ENCODE results near the gene DNAH3.
"Not testable (repeated sequence)": the region's sequence is repeated elsewhere in the genome, so short reads cannot be mapped to it uniquely, and the experiment has no call there.

Gene DNAH3

DNA sequence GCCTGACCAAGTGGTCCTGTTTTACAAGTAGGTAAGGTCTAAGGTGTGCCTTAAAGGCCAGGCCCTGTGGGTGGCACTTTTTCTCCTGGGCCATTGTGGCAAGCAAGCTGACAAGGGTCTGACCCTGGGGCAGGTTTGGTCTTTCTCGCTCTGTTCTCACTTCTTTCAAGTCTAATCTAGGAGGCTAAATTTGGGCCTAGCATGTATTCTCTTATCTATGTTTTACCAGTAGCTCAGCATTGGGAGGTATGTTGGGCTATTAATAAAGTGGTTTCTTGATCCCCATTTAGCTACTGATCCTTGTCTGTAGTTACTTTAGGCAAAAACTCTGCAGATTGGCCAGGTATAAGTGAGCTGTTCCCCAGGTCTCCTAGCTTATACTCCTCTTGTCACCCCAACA, 77.7 kb downstream of the DNAH3 start:
- in situ Hi-C loops (cut with MboI; ENCODE audit: low pct_unique_long_range_greater_than_20kb, low sequenced_read_pairs, unreplicated experiment): no loop called here
- TF ChIP-seq, protein P1, sequence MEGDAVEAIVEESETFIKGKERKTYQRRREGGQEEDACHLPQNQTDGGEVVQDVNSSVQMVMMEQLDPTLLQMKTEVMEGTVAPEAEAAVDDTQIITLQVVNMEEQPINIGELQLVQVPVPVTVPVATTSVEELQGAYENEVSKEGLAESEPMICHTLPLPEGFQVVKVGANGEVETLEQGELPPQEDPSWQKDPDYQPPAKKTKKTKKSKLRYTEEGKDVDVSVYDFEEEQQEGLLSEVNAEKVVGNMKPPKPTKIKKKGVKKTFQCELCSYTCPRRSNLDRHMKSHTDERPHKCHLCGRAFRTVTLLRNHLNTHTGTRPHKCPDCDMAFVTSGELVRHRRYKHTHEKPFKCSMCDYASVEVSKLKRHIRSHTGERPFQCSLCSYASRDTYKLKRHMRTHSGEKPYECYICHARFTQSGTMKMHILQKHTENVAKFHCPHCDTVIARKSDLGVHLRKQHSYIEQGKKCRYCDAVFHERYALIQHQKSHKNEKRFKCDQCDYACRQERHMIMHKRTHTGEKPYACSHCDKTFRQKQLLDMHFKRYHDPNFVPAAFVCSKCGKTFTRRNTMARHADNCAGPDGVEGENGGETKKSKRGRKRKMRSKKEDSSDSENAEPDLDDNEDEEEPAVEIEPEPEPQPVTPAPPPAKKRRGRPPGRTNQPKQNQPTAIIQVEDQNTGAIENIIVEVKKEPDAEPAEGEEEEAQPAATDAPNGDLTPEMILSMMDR (IDR thresholded peaks at IDR 0.05; ENCODE audit: extremely low read depth, insufficient read depth, missing control alignments): no peak
- DNase-seq (ENCODE audit: low spot score): no peak

DNA sequence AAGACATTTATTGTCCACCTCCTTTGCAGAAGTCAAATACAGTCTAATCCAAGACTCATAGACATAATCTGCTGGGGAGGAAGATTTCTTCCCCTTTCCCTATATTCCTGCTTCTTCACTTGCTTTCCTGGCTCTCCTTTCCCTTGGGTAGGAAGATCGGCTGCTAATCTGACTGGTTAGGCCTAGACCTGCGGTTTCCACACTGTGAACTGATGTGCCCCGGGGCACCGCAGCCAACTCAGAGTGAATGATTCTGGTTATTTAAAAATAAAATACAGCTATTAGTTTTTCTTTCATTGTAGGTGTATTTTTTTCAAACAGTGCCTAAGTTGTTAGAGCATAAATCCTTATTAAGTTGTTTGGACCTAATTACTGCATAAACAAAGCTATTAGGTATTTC, 78.9 kb downstream of the DNAH3 start:
- no peak for DNase-seq (ENCODE audit: low spot score)
- TF ChIP-seq, protein P1 (IDR thresholded peaks at IDR 0.05; ENCODE audit: extremely low read depth, insufficient read depth, missing control alignments): no peak
- in situ Hi-C loops (cut with MboI; ENCODE audit: low pct_unique_long_range_greater_than_20kb, low sequenced_read_pairs, unreplicated experiment): no loop called here

DNA sequence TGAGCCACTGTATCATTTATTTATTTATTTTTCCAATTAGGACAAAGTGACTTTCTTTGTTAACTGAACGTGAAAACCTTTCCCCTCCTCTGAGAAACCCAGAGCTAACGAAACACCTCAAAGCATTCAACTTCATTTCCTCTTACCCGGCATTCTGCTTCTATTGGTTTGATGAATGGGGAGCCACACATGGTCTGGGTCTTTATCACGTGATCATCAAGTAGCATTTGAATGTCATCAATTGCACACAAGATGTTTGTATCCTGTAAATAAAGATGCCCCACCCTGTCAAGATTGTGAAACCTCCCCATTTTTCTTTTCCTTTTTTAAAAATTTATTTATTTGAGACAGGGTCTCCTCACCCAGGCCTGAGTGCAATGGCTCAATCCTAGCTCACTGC, 80.1 kb downstream of the DNAH3 start:
- TF ChIP-seq, protein P1 (IDR thresholded peaks at IDR 0.05; ENCODE audit: extremely low read depth, insufficient read depth, missing control alignments): no peak
- in situ Hi-C loops (cut with MboI; ENCODE audit: low pct_unique_long_range_greater_than_20kb, low sequenced_read_pairs, unreplicated experiment): no loop called here
- no peak for DNase-seq (ENCODE audit: low spot score)

DNA sequence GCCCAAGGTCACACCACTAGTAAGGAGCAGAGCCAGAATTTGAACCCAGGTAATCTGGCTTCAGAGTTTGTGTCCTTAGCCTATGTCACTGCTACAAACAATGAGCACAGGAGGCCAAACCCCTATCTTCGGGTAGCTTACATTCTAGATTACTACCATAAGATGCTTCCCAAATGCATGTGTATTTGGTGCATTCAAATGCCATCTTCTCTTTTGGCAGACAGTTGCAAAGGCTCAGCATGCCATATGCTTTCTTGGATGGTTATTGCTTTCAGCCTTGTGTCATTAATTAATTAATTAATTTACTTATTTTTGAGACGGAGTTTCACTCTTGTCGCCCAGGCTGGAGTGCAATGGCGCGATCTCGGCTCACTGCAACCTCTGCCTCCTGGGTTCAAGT, 80.7 kb downstream of the DNAH3 start:
- TF ChIP-seq, protein P1 (IDR thresholded peaks at IDR 0.05; ENCODE audit: extremely low read depth, insufficient read depth, missing control alignments): no peak
- no peak for DNase-seq (ENCODE audit: low spot score)
- in situ Hi-C loops (cut with MboI; ENCODE audit: low pct_unique_long_range_greater_than_20kb, low sequenced_read_pairs, unreplicated experiment): no loop called here

DNA sequence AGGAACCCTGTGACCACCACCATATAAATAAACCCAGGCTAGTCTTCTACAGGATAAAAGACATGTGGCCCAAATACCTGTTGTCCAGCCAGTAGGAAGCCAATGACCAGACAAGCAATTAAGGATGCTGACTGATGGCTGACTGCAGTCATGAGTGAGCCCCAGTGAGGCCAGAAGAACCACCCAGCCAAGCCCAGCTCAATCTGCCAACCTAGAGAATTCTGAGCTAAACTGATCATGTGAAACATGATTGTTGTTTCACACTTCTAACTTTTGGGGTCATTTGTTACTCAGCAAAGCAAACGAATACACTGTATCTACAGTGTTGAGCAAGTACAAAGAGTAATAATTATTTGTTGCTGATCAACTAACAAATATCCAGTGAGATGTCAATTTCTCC, 86.4 kb downstream of the DNAH3 start:
- no peak for DNase-seq (ENCODE audit: low spot score)
- TF ChIP-seq, protein P1 (IDR thresholded peaks at IDR 0.05; ENCODE audit: extremely low read depth, insufficient read depth, missing control alignments): no peak
- in situ Hi-C loops (cut with MboI; ENCODE audit: low pct_unique_long_range_greater_than_20kb, low sequenced_read_pairs, unreplicated experiment): no loop called here

DNA sequence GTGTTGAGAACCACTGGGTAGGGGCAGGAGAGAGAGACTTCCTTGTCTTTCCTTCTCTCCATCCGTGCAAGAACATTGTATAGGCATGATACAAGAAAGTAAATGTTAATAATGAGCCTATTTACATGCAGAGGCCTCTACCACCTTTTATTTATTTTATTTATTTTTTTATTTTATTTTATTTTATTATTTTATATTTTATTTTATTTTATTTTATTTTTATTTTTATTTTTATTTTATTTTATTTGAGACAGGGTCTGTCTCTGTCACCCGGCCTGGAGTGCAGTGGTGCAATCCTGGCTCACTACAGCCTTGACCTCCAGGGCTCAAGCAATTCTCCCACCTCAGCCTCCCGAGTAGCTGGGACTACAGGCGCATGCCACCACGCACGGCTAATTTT, 87.3 kb downstream of the DNAH3 start:
- DNase-seq (ENCODE audit: low spot score); in situ Hi-C loops (cut with MboI; ENCODE audit: low pct_unique_long_range_greater_than_20kb, low sequenced_read_pairs, unreplicated experiment): not testable (repeated sequence)

DNA sequence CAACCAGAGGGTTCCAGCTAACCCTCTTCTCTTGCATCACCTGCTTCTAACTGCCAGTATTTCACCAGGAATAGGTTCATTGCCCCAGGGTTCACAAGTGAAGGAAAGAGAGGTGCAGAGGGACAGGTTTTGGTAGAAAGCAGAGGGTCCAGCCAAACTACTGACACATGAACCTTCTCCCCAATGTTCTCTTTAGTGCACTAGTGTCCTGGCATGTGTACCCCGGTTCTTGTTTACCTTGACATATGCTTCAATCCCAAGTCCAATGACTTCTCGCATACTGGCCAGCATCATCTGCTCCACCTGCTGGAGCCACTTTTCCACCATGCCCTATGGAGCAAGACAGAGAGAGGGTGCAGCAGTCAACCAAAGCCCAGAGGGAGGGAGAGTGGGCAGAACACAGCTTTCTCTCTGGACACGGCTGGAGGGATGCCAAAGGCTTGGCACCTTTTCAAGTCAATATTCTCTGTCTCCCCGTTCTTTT, 90.6 kb downstream of the DNAH3 start:
- TF ChIP-seq, protein P1 (IDR thresholded peaks at IDR 0.05; ENCODE audit: extremely low read depth, insufficient read depth, missing control alignments): no peak
- no peak for DNase-seq (ENCODE audit: low spot score)
- in situ Hi-C loops (cut with MboI; ENCODE audit: low pct_unique_long_range_greater_than_20kb, low sequenced_read_pairs, unreplicated experiment): no loop called here

Measured in GM13977 (cell line).